ENCODE measurements around the gene APEX2.

APEX2 gene

GRCh38 chrX:54999717-55000598, at the start of gene APEX2:
Gene APEX2 (plus strand): TSS chrX:55000363. CDS start chrX:55000423, 60 bp downstream.
- DNase-seq (ENCODE audit: low read depth) = peak; percentile 75
- peak within 1 kb of the TSS; percentile 63 for H3K4me3 ChIP-seq (ENCODE audit: low read length)
- no peak for TF ChIP-seq CTCF (conservative IDR thresholded peaks at IDR 0.05; ENCODE audit: low read depth, low read length)

GRCh38 chrX:54950730-54951375, 49.3 kb upstream of the APEX2 start:
- no peak for TF ChIP-seq CTCF (conservative IDR thresholded peaks at IDR 0.05; ENCODE audit: low read depth, low read length)
- no peak for DNase-seq (ENCODE audit: low read depth)

GRCh38 chrX:54961750-54962149, 38.4 kb upstream of the APEX2 start:
- DNase-seq (ENCODE audit: low read depth) = no peak
- TF ChIP-seq CTCF (conservative IDR thresholded peaks at IDR 0.05; ENCODE audit: low read depth, low read length) = no peak

More at GRCh38 chrX:54950730-54951375, 49.3 kb upstream of the APEX2 start:
- H3K4me3 ChIP-seq (ENCODE audit: low read length) = no peak overlapping the region

GRCh38 chrX:54964766-54965497, 35.2 kb upstream of the APEX2 start:
- no peak for DNase-seq (ENCODE audit: low read depth)
- no peak for TF ChIP-seq CTCF (conservative IDR thresholded peaks at IDR 0.05; ENCODE audit: low read depth, low read length)
- no peak overlapping the region for H3K4me3 ChIP-seq (ENCODE audit: low read length)

More at GRCh38 chrX:54961750-54962149, 38.4 kb upstream of the APEX2 start:
- no peak overlapping the region for H3K4me3 ChIP-seq (ENCODE audit: low read length)

GRCh38 chrX:54977387-54977786, 22.8 kb upstream of the APEX2 start:
- DNase-seq (ENCODE audit: low read depth) = no peak
- H3K4me3 ChIP-seq (ENCODE audit: low read length) = no peak overlapping the region
- TF ChIP-seq CTCF (conservative IDR thresholded peaks at IDR 0.05; ENCODE audit: low read depth, low read length) = no peak

GRCh38 chrX:54978448-54978847, 21.7 kb upstream of the APEX2 start:
- no peak overlapping the region for H3K4me3 ChIP-seq (ENCODE audit: low read length)
- DNase-seq (ENCODE audit: low read depth) = no peak
- TF ChIP-seq CTCF (conservative IDR thresholded peaks at IDR 0.05; ENCODE audit: low read depth, low read length) = no peak

Data from retinal pigment epithelial cell (primary cell).